ENCODE results near the gene IHH.

IHH gene

DNA sequence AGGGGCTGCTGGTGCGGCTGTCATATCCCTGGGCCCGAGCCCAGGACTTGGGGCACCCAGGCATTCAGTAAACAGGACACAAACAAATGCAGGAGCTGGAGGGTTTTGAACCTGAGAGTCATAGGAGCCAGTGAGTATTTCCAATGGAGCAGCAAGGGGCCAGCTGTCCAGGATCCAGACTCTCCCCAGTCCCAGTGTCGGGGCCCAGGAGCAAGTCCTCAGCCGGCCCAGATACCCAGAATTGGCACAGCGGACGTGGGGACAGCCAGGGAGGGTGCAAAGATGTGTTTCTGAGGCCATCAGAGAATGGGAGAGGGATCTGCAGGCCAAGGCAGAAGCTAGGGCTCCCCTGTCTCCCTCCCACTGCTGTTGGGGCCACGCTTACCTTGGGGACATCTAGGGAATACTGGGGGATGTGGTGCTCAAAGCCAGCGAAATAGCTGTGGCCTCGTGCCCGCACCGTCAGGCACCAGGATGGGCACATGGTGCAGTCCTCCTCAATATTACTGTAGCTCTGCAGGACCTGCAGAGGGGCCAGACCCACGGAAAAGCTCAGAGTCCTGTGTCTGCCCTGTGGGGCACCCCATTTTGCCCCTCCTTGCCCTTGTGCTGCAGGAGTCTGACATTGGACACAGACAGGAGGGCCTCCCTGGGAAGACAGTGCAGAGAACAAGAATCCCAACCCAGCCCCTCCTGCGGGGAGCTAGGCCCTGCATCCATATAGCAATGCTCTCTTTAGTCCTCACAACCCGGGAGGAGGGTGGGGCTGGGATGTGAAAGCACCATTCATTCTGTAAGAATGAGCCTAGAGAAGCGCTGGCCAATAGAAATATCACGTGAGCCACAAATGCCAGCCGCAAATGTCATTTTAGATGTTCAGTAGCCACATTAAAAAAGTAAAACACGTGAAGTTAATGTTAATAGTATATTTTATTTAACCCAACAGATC lies 34.8 kb downstream of the IHH start:
- CTCF ChIA-PET, result interaction anchor here (0.6 to 1.4 kb wide), 5 partner anchors 24 to 134 kb away, joined by 3 read pairs; no protein-coding TSS in a partner anchor
- POLR2A ChIA-PET, result no interaction called here
- TF ChIP-seq LEF1 (IDR thresholded peaks at IDR 0.05; ENCODE audit: borderline replicate concordance) (no peak), NFRKB (IDR thresholded peaks at IDR 0.05) (no peak), ELF4 (IDR thresholded peaks at IDR 0.05) (no peak), BHLHE40 (IDR thresholded peaks at IDR 0.05; ENCODE audit: borderline replicate concordance) (no peak), ZNF384 (IDR thresholded peaks at IDR 0.05) (no peak), ARNT (IDR thresholded peaks at IDR 0.05) (no peak), FOXA1 (IDR thresholded peaks at IDR 0.05) (no peak), TARDBP (IDR thresholded peaks at IDR 0.05) (no peak), SUZ12 (IDR thresholded peaks at IDR 0.05) (no peak), SP1 (IDR thresholded peaks at IDR 0.05) (no peak), HDGF (IDR thresholded peaks at IDR 0.05; ENCODE audit: borderline replicate concordance) (no peak), FOXM1 (IDR thresholded peaks at IDR 0.05; ENCODE audit: borderline replicate concordance) (no peak), CTBP1 (IDR thresholded peaks at IDR 0.05; ENCODE audit: borderline replicate concordance) (no peak), FOXK2 (IDR thresholded peaks at IDR 0.05) (no peak), L3MBTL2 (conservative IDR thresholded peaks at IDR 0.05) (no peak)
- TF ChIP-seq, protein P1, sequence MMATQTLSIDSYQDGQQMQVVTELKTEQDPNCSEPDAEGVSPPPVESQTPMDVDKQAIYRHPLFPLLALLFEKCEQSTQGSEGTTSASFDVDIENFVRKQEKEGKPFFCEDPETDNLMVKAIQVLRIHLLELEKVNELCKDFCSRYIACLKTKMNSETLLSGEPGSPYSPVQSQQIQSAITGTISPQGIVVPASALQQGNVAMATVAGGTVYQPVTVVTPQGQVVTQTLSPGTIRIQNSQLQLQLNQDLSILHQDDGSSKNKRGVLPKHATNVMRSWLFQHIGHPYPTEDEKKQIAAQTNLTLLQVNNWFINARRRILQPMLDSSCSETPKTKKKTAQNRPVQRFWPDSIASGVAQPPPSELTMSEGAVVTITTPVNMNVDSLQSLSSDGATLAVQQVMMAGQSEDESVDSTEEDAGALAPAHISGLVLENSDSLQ (IDR thresholded peaks at IDR 0.05), result no peak
- no peak for DNase-seq (ENCODE audit: extremely low spot score)

DNA sequence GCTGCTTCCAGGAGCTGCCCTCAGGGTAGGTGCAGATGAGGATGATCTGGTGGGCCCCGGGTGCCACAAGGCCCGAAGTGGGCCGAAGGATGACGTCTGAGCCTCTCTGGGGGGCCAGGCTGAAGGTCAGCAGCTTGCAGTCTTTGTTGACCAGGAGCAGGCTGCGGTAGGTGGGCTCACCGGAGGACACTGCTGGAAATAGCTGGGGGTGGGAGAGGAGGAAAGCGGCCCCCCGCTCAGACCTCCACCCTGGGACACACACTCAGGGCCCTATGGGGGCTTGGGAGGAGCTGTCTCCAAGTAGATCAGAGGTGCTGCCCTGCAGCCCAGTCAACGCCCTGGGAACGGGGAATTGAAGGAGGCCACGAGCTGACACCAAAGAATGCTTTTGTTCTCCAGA lies 36.7 kb downstream of the IHH start:
- no peak for TF ChIP-seq ZNF384 (IDR thresholded peaks at IDR 0.05)
- no peak for TF ChIP-seq BHLHE40 (IDR thresholded peaks at IDR 0.05; ENCODE audit: borderline replicate concordance)
- TF ChIP-seq TARDBP (IDR thresholded peaks at IDR 0.05), result no peak
- TF ChIP-seq, protein P1 (IDR thresholded peaks at IDR 0.05), result no peak
- no peak for TF ChIP-seq L3MBTL2 (conservative IDR thresholded peaks at IDR 0.05)
- no peak for TF ChIP-seq HDGF (IDR thresholded peaks at IDR 0.05; ENCODE audit: borderline replicate concordance)
- TF ChIP-seq FOXM1 (IDR thresholded peaks at IDR 0.05; ENCODE audit: borderline replicate concordance), result no peak
- ChIA-PET CTCF (interaction anchor here (0.9 kb wide), 1 partner anchor 22 kb away, joined by 3 read pairs; no protein-coding TSS in a partner anchor), POLR2A (no interaction called here)
- no peak for DNase-seq (ENCODE audit: extremely low spot score)

DNA sequence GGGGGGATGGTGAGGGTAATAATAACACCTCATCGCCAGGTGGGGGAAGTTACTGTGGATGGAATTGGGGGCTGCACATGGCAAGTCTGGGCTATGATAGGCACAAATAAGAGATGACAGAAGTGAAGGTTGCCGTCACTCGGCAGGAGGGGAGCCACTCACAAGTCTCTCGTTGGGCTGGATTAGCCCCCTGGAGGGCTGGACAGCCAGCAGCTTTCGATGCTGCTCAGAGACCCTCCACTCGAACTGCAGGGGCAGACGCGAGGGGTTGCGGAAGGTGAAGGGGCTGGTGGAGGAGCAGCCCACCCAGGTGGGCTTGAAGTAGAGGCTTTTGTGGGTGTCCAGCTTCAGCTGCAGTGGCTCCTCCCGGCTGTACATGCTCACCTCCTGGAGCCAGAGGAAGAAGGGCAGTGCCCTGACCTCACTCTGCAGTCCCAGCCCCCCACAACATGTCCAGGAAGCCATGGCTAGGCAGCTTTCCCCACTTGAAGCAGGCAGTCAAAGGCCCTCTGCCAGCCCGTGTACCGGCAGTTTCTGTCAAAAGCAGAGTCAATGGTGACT lies 37.6 kb downstream of the IHH start:
- POLR2A ChIA-PET, result no interaction called here
- DNase-seq (ENCODE audit: extremely low spot score), result no peak
- CTCF ChIA-PET, result no interaction called here
- TF ChIP-seq ELF4 (IDR thresholded peaks at IDR 0.05), result no peak

DNA sequence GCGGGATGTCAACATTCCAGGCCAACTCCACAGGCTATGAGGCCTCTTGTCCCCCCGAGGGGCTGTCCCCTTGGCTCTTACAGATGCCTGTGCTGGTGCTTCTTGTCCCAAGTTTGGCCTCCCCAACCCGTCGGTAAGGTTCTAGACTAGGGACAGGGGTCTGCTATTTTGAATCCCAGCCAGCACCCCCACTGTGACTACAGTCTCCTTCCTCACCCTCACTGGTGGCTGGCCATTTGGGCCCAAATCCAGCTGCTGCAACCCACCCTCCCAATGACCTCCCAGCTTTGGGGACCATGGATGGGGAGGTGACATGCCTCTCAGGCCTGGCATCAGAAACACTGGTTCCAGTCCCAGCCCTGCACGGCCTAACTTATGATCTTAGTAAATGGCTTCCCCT lies 38.1 kb downstream of the IHH start:
- no peak for DNase-seq (ENCODE audit: extremely low spot score)
- CTCF ChIA-PET, result no interaction called here
- POLR2A ChIA-PET, result no interaction called here
- no peak for TF ChIP-seq ZNF384 (IDR thresholded peaks at IDR 0.05)
- no peak for TF ChIP-seq FOXK2 (IDR thresholded peaks at IDR 0.05)
- no peak for TF ChIP-seq TARDBP (IDR thresholded peaks at IDR 0.05)
- no peak for TF ChIP-seq SUZ12 (IDR thresholded peaks at IDR 0.05)

- ChIA-PET CTCF (interaction anchor here (2.0 kb wide), 1 partner anchor 8 kb away, joined by 10 read pairs; no protein-coding TSS in a partner anchor), POLR2A (no interaction called here)
- no peak for DNase-seq (ENCODE audit: extremely low spot score)
- TF ChIP-seq SP1 (IDR thresholded peaks at IDR 0.05), result no peak
- no peak for TF ChIP-seq FOXM1 (IDR thresholded peaks at IDR 0.05; ENCODE audit: borderline replicate concordance)
- no peak for TF ChIP-seq ELF4 (IDR thresholded peaks at IDR 0.05)
- TF ChIP-seq ARNT (IDR thresholded peaks at IDR 0.05), result no peak
- TF ChIP-seq LEF1 (IDR thresholded peaks at IDR 0.05; ENCODE audit: borderline replicate concordance), result no peak
These were observed 38.7 kb downstream of the IHH start for GRCh38 chr2:219022041-219022440.

DNA sequence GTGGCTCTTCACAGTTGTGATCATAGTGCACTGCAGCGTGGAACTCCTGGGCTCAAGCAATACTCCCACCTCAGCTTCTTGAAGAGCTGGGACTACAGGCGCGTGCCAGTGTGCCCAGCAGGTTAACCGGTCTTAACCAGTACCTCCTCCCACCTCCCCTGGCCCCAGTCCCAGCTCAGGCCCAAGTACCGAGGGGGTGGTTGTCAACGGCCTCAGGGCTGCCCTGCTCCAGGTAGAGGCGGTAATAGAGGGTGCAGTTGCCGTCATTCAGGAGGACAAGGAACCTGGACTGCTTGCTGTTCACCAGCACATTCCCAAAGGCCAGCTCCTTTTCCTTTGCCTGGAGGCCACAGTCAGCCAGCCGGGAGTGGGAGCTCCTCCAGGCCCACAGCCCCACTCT lies 39.1 kb downstream of the IHH start:
- ChIA-PET POLR2A (no interaction called here), CTCF (interaction anchor here (2.0 kb wide), 1 partner anchor 8 kb away, joined by 10 read pairs; no protein-coding TSS in a partner anchor)
- DNase-seq (ENCODE audit: extremely low spot score), result no peak
- TF ChIP-seq ELF4 (IDR thresholded peaks at IDR 0.05), result no peak
- TF ChIP-seq, protein P1 (IDR thresholded peaks at IDR 0.05), result no peak
- TF ChIP-seq SP1 (IDR thresholded peaks at IDR 0.05), result no peak
- no peak for TF ChIP-seq BHLHE40 (IDR thresholded peaks at IDR 0.05; ENCODE audit: borderline replicate concordance)
- TF ChIP-seq ZNF384 (IDR thresholded peaks at IDR 0.05), result no peak

Data from HEK293T (cell line).